Left colon (tissue), 2 donors: ENCODE data around the gene LIMS2. TPM values are rescaled to one million over a fixed set of nuclear protein-coding genes. Genes with fewer than 3 reads are reported as not detected.

Experiments
- ATAC-seq: fragments of 200-7000 bp; cut with Tn5 transposase; one replicate; pipeline ENCODE4 v1.9.1; 2020; ENCODE audit warnings: mild to moderate bottlenecking, moderate library complexity
- DNase-seq, 2 donors: peaks; one replicate each; pipeline ENCODE4 v3.0.0-alpha.2; 2020
- intact Hi-C, 2 donors: fragments of 100-400 bp; cut with DNase I in 1 of 2; cut with micrococcal nuclease in 1 of 2; formaldehyde crosslinking; loops; one replicate each; pipeline versions ENCODE4 v1.11.2 to v1.14.0; 2022; cut with DNase I, micrococcal nuclease
- total RNA-seq, 2 donors: library from RNA; stranded (reverse); fragmentation: NEBNext Ultra II Directional; extraction: Animal tissue kit (Norgen Biotek cat#: 25700); gene quantifications; one replicate each; pipeline ENCODE4 v1.2.1, GENCODE V29; 2021
- donor health status: DM: no; HTN: no; CAD: no.
- donor health status: DM: yes; HTN: yes; CAD: no.

Gene LIMS2
- total RNA-seq, 2 donors from 2014 or later, result 9.2 to 50.2 TPM

GRCh38 chr2:127663566-127664064 is 11.7 kb downstream of the LIMS2 start:
- DNase-seq (no peak), ATAC-seq (no peak)
- intact Hi-C loops, result no loop called here

DNA sequence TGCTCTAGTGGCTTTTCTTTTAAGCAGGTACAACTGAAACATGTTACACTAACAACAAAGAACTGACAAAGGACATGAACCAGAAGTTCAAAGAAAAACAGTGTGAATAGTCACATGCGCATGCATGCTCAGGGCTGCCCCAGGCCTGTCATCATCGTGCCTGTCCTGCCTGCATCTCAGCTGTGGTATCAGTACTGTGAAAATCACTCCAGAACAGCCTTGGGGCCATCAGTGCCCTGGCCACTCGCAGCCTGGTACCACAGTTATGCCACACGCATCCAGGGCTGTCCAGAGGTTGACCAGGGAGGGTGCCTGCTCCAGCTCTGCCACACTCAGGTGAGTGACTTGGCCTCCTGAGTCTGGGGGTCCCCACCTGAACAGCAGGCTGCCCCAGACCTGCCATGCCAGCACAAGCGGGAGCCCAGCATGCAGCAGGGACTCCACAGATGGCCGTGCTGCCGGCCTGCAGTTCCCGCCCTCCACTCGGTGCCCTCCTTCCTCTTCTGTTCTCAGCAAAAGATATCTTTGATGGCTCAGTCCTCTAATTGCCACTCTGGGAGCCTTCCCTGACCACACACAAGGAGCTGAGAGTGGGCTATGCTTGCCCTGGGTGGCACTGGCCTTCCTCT is 12.3 kb downstream of the LIMS2 start:
- DNase-seq (peak in 1 of 2 donors; percentile 23), ATAC-seq (no peak)
- intact Hi-C loops, result no loop called here

DNA sequence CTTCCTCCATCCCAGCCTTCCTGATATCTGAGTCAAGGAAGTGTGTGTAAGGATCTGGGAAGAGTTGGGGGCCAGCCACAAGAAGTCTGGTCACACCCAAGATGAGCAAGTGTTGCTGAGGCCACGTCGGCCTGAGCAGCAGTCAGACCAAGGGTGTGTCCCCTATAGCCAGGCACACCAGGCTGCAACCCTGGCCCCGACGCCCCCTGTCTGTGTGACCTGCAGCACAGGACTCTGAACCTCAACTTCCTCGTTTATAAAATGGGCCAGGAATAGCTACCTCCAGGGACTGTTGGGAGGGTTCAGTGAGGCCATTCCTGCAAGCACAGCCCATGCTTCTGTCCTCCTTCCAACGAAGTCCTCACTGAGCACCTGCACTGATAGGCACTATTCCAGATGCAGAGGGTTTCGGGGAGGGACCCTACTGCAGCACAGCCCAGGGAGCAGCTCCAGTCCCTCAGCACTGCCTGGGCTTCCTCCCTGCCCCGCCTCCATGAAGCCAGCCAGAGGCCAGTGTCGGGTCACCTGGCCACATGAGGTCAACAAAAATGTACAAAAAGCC is 13.3 kb downstream of the LIMS2 start:
- peak in 1 of 2 donors; percentile 21 for DNase-seq
- peak; percentile 41 for ATAC-seq
- intact Hi-C loops, result no loop called here

- intact Hi-C loops, result no loop called here
- DNase-seq (peak in 1 of 2 donors; percentile 24), ATAC-seq (no peak)
Measured at GRCh38 chr2:127661072-127661649, 14.2 kb downstream of the LIMS2 start.

GRCh38 chr2:127660291-127660578 is 15.1 kb downstream of the LIMS2 start:
- DNase-seq (peak in 1 of 2 donors; percentile 17), ATAC-seq (no peak)
- intact Hi-C loops, result no loop called here

DNA sequence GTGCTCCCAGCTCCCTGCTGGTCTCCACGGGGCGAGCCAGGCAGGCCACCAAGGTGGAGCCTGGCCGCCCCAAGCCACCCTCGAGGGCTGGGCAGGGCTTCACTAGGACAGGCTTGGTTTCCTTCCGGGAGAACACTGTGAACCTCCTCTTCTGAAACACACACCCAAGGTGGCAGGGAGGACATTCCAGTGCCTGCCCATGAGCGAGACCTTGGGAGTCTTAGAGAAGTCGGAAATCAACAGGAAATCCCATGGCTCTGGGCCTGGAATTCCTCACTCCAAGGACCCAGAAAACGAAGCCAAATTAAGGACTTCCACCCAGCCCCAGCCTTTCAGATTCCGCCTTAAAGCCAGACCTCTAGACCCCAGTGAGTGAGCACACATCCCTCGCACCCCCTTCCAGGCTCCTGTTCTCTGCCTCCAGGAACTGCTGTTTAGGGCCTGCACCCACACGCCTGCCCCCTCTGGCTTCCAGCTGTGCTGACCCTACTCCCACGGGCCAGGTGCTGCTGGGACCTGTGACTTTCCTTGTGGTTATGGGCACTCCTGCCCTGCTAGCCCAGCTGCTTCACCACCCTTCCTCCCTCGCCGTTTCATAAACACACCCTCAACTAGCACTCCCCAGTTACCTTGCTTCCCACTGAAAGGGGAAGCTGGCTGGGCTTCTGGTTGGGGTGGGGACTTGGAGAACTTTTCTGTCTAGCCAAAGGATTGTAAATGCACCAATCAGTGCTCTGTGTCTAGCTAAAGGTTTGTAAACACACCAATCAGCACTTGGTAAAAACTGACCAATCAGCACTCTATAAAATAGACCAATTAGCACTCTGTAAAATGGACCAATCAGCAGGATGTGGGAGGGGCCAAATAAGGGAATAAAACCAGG is 15.7 kb downstream of the LIMS2 start:
- DNase-seq (peak in 1 of 2 donors; percentile 31), ATAC-seq (peak; percentile 12)
- intact Hi-C loops, result no loop called here

DNA sequence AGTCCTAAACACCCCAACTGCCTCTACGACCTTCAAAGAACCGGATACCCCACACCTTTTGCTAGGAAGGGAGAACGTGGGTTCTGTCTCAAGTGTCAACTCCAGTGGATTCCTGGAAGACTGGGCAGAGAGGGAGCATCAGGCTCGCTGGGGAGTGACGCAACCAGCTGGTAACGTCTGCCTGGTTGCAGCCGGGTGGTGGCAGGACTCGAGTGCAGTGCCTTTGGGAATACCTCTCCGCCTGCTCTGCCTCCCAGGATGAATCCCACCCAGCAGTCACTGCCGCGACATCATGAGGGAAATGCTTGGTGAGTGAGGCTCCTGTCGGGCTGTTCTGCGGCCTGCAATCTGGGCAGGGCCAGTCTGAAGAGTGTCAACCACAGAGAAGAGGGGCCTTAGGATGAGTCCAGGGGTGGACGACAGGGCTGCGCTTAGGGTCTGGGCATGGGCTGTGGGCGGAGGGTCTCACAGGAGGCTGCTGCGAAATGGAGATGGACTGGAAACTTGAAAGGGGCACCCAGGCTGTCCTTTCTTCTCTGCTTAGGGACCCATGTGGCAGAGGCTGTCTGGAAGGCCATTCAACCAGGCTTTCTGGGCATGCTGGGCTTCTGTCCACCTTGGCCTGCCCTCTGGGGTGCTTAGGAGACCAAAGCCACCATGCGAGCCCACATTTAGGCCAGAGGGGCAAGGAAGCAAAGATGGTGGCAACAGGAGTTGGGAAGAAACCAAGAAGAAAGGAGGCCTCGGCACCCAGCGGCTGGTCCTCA is 16.5 kb downstream of the LIMS2 start:
- intact Hi-C loops, result no loop called here
- peak in 1 of 2 donors; percentile 50 for DNase-seq
- no peak for ATAC-seq

GRCh38 chr2:127658146-127658545 is 17.2 kb downstream of the LIMS2 start:
- intact Hi-C loops, result no loop called here
- DNase-seq, result no peak
- ATAC-seq, result no peak

GRCh38 chr2:127657232-127657595 is 18.1 kb downstream of the LIMS2 start:
- ATAC-seq, result no peak
- intact Hi-C loops, result no loop called here
- peak in 1 of 2 donors; percentile 5 for DNase-seq

GRCh38 chr2:127656569-127657231 is 18.6 kb downstream of the LIMS2 start:
- no peak for DNase-seq
- intact Hi-C loops, result no loop called here

DNA sequence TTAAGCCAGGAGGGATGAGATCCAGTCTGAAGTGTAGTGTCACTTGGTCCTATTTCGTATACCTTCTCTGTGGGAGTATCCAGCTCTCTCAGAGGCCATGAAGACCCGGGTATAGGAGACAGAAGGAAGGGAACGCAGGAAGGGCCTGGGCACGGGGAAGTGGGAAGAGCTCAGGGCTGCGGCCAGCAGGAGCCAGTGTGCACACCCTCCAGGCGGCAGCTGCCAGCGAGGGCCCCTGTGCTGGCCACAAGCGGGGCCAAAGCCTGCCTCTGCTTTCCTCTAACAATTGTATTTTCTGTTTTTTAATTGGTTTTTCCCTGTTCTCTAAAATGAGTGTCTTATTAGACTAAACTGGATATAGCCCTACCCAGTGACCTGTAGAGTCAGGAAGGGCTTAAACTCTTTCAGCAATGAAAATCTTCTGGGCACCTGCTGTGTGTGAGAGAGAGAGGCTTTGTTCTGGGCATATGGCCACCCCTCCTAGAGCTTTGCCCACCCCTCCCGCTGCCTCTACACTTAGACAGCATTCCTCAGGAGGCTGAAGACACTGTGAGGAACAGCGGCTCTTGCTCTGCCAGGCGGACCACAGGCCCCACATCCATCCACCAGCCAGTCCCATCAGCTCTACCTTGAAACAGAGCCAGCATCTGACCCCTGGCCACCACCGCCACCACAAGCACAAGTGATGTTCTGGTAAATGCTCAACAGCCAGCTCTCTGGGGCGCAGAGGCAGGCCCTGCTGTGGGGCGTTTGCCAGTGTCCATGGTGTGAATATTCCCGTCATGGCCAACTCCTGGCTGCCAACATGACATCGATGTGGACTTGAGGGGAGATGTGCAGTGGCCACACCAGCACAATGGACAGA is 19.9 kb downstream of the LIMS2 start:
- peak in 1 of 2 donors; percentile 4 for DNase-seq
- intact Hi-C loops, result no loop called here

More at GRCh38 chr2:127656569-127657231, 18.6 kb downstream of the LIMS2 start:
- no peak for ATAC-seq

GRCh38 chr2:127654838-127655175 is 20.5 kb downstream of the LIMS2 start:
- DNase-seq, result no peak
- intact Hi-C loops, result no loop called here
- no peak for ATAC-seq

More for the DNA sequence above, 19.9 kb downstream of the LIMS2 start:
- no peak for ATAC-seq

- intact Hi-C loops, result no loop called here
- no peak for DNase-seq
Measured at GRCh38 chr2:127654084-127654837, 21.1 kb downstream of the LIMS2 start.

GRCh38 chr2:127653421-127654083 is 21.8 kb downstream of the LIMS2 start:
- DNase-seq, result peak in 1 of 2 donors; percentile 3
- no peak for ATAC-seq
- intact Hi-C loops, result no loop called here

More at GRCh38 chr2:127654084-127654837, 21.1 kb downstream of the LIMS2 start:
- no peak for ATAC-seq

GRCh38 chr2:127652786-127653357 is 22.5 kb downstream of the LIMS2 start:
- no peak for DNase-seq

GRCh38 chr2:127651971-127652550 is 23.3 kb downstream of the LIMS2 start:
- DNase-seq (peak in 1 of 2 donors; percentile 89), ATAC-seq (peak; percentile 15)
- intact Hi-C loops, result no loop called here

More at GRCh38 chr2:127652786-127653357, 22.5 kb downstream of the LIMS2 start:
- ATAC-seq, result no peak
- intact Hi-C loops, result no loop called here
